Thoracic aorta (tissue), 2 donors: Measurements from ENCODE around the gene GBA2. TPM values are rescaled to one million over a fixed set of nuclear protein-coding genes. Genes with fewer than 3 reads are reported as not detected.

Source experiments
- ATAC-seq: fragments of 150-250 bp; one replicate; pipeline ENCODE4 v1.8.0; 2017; ENCODE audit warnings: low read depth; ENCODE audit not compliant: insufficient number of reproducible peaks, low FRiP score
- DNase-seq: peaks from one replicate; pipeline ENCODE4 v3.0.0-alpha.2; 2020; ENCODE audit warnings: low spot score
- H3K27ac ChIP-seq, 2 donors: fragments of 200-600 bp; sonication (generic); 1 replicate in 1 of 2; 2 replicates in 1 of 2; pipeline ENCODE4 v1.5.1; 2016; ENCODE audit warnings: mild to moderate bottlenecking in 2 of 2, moderate library complexity in 2 of 2
- H3K27me3 ChIP-seq: fragments of 200-600 bp; sonication (generic); replicated peaks from 2 replicates; pipeline ENCODE4 v1.6.0; 2016; ENCODE audit warnings: mild to moderate bottlenecking; ENCODE audit not compliant: insufficient read depth
- H3K36me3 ChIP-seq: fragments of 200-600 bp; sonication (generic); one replicate; pipeline ENCODE4 v1.5.1; 2016
- H3K4me1 ChIP-seq, 2 donors: fragments of 200-600 bp; sonication (generic); 1 replicate in 1 of 2; 2 replicates in 1 of 2; pipeline versions ENCODE4 v1.5.1 to v1.6.0; 2016; ENCODE audit warnings: low read depth in 2 of 2, mild to moderate bottlenecking in 1 of 2; ENCODE audit not compliant: control insufficient read depth in 1 of 2
- H3K4me3 ChIP-seq: fragments of 200-600 bp; sonication (generic); 2 replicates; pipeline ENCODE4 v1.5.1; 2016; ENCODE audit warnings: mild to moderate bottlenecking
- H3K9me3 ChIP-seq: fragments of 200-600 bp; sonication (generic); 2 replicates; pipeline ENCODE4 v1.5.1; 2016
- total RNA-seq, 2 donors: library from RNA; depleted of rRNA; stranded (reverse); fragments of >200 nt; gene quantifications; one replicate each; pipeline versions ENCODE4 v1.1.0 to v1.2.3, GENCODE V29; 2016
- TF ChIP-seq, protein P1 (sequence below): fragments of 200-600 bp; sonication (generic); IDR thresholded peaks from one replicate; pipeline ENCODE4 v1.5.1; 2019; ENCODE audit warnings: antibody characterized with exemption

The GBA2 gene
- total RNA-seq, 2 donors from 2014 or later: 75.8 to 115 TPM

DNA sequence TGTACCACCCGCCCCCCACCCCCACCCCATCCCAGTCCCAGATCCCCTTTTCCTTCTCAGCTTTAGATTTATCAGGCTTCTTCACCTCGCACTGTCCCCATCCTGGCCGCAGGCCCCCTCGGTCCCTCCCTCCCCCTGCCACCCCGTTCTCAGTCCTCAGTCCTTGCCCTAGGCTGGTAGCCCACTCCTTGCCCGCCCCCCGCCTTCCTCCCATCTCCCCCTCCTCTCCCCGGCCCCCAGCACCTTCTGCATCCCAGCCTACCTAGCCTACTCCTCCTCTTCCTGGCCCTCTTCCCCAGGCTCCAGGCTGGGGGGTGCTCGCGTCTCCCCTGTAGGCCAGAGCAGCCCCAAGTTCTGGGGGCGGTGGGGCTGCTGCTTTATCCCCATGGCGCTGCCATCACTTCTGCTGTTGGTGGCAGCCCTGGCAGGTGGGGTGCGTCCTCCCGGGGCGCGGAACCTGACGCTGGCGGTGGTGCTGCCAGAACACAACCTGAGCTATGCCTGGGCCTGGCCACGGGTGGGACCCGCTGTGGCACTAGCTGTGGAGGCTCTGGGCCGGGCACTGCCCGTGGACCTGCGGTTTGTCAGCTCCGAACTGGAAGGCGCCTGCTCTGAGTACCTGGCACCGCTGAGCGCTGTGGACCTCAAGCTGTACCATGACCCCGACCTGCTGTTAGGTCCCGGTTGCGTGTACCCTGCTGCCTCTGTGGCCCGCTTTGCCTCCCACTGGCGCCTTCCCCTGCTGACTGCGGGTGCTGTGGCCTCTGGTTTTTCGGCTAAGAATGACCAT is 43.2 kb upstream of the GBA2 start:
- H3K4me1 ChIP-seq: peaks cover 19 to 46% of the 10 kb centered on the region in 2 donors
- TF ChIP-seq, protein P1, sequence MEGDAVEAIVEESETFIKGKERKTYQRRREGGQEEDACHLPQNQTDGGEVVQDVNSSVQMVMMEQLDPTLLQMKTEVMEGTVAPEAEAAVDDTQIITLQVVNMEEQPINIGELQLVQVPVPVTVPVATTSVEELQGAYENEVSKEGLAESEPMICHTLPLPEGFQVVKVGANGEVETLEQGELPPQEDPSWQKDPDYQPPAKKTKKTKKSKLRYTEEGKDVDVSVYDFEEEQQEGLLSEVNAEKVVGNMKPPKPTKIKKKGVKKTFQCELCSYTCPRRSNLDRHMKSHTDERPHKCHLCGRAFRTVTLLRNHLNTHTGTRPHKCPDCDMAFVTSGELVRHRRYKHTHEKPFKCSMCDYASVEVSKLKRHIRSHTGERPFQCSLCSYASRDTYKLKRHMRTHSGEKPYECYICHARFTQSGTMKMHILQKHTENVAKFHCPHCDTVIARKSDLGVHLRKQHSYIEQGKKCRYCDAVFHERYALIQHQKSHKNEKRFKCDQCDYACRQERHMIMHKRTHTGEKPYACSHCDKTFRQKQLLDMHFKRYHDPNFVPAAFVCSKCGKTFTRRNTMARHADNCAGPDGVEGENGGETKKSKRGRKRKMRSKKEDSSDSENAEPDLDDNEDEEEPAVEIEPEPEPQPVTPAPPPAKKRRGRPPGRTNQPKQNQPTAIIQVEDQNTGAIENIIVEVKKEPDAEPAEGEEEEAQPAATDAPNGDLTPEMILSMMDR: no peak
- no peak for ATAC-seq

DNA sequence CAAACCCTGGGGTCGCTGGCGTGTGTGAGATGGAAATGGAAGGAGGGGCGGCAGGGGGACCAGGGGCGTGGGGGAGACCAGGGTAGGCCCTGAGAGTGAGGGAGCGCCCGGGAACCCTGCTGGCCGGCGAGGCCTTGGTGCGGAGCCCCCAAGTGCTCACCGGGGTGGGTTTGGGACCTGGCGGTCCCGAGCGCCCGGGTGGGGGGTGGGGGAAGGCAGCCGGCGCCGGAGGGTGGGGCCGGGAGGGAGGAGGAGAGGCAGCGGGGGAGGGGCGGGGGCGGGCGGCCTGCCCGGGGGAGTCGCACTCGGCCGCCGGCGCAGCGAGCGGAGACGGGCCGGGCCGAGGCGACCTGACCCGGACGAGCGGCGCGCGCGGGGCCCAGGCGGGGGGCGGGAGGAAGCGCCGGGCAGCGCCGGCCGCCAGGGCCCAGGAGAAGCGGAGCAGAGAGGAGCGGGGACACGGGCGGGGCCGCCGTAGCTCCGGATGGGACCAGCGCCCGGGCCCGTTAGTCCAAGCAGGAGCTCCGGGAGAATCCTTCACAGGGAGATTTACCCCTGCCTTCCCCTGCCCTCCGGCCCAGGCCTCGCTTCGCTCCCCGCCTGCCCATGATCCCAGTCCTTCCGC is 42.4 kb upstream of the GBA2 start, which contains the start of gene NPR2:
Gene NPR2 (plus strand): TSS at position 295 of the 625 bp plus-strand sequence. CDS start 818 bp downstream, outside the sequence.
- Histone ChIP-seq H3K27ac (peak within 1 kb of the TSS; percentile 69 to 80), H3K36me3 (no peaks in the 10 kb centered on the region), H3K9me3 (no peaks in the 10 kb centered on the region), H3K27me3 (no peaks in the 10 kb centered on the region), H3K4me3 (peak within 1 kb of the TSS; percentile 77), H3K4me1 (peaks cover 19 to 46% of the 10 kb centered on the region in 2 donors)
- no peak for DNase-seq
- TF ChIP-seq, protein P1: no peak
- no peak for ATAC-seq

More for the DNA sequence above, 43.2 kb upstream of the GBA2 start:
- Histone ChIP-seq H3K27me3 (no peaks in the 10 kb centered on the region), H3K36me3 (no peaks in the 10 kb centered on the region), H3K27ac (peak overlapping the region; percentile 56 to 64), H3K9me3 (no peaks in the 10 kb centered on the region), H3K4me3 (peak overlapping the region; percentile 77)
- no peak for DNase-seq

DNA sequence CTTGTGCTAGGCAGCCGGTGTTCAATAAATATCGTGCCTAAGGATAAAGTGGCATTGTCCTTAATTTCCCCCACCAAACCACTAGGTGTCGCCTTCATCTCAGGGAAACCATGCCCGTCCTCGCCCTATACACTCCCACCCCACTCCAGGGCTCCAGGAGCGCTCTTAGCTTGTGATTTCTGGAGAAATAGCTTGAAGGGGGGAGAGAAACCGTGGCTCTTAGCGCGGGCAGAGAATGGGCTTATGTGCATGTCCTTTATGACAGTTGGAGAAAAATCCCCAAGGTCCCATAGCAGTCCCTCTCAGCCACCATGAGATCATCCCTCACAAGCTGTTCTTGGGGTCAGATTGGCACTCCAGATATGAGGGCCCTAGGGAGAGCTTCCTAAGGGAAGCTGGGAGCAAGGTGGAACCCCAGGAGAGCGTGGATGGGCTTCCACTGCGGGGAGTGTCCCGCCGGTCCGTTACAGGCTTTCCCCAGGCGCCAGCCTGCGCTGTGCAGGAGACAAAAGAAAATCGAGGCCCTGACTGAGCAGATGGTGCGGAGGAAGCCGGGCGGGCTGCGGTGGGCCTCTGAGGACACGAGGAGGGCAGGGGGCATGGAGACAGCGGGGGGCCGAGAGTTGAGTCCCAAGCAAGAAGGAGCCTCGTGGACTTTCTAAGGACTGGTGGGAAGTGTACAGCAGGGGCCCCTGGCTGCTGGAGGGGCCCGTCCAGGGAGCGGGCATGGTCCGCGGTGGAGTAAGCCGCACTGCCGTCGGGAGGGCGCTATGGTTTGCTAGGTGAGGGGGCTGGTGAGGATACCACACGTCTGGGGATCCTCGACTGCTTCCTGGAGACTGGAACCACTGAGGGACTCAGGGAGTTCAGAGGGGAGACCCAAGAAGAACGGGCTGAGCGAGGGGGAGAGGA is 41.6 kb upstream of the GBA2 start:
- TF ChIP-seq, protein P1: peak; percentile 84
- Histone ChIP-seq H3K36me3 (no peaks in the 10 kb centered on the region), H3K27ac (peak overlapping the region; percentile 69 to 80), H3K4me1 (peaks cover 19 to 44% of the 10 kb centered on the region in 2 donors), H3K9me3 (no peaks in the 10 kb centered on the region), H3K4me3 (peak overlapping the region; percentile 77), H3K27me3 (no peaks in the 10 kb centered on the region)
- ATAC-seq: peak; percentile 63
- peak; percentile 36 for DNase-seq

DNA sequence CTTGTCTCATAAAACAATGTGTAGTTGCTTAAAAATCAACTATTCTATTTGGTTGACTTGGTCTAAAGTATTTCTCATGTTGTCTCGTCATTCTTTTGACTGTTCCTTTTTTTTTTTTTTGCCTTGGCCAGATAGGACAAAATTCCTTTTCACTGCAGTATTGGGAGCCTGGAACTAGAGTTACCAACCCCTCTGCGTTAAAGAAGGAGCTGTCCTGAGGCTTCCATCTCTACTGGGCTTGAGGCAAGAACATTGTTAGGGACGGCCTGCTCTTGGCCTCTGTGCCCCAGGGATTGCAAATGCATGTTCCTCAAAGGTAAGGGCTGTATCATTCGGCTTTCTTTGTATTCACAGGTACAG is 41.0 kb upstream of the GBA2 start:
- no peak for ATAC-seq

More for the DNA sequence above, 41.0 kb upstream of the GBA2 start:
- TF ChIP-seq, protein P1: no peak
- no peak overlapping the region for H3K27ac ChIP-seq
- DNase-seq: no peak
- no peaks in the 10 kb centered on the region for H3K36me3 ChIP-seq
- H3K27me3 ChIP-seq: no peaks in the 10 kb centered on the region
- H3K4me3 ChIP-seq: no peak overlapping the region
- H3K9me3 ChIP-seq: no peaks in the 10 kb centered on the region
- H3K4me1 ChIP-seq: peaks cover 17 to 38% of the 10 kb centered on the region in 2 donors
